HG02759 (cell line): Measurements from ENCODE around the gene GABRB1.

Source experiments
- ATAC-seq: cut with Tn5 transposase; IDR thresholded peaks from one replicate; pipeline ENCODE4 v1.9.1; 2021; ENCODE audit warnings: mild to moderate bottlenecking, moderate library complexity; ENCODE audit not compliant: unreplicated experiment

GABRB1 gene

DNA sequence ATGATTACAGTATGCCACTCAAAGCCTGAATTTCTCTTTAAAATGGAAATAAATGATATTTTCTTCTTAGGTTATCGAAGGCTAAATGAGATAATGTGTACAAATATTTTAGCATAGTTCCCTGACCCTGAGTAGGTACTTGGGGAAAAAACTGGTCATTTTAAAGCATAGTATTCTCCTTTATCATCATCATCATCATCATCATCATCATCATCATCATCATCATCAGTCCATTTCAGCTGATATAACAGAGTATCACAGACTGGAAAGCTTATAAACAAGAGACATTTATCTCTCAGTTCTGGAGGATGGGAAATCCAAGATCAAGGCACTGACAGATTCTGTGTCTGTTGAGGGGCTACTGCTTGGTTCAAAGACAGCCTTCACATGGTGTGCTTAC, 13.9 kb downstream of the GABRB1 start:
- ATAC-seq, result no peak

DNA sequence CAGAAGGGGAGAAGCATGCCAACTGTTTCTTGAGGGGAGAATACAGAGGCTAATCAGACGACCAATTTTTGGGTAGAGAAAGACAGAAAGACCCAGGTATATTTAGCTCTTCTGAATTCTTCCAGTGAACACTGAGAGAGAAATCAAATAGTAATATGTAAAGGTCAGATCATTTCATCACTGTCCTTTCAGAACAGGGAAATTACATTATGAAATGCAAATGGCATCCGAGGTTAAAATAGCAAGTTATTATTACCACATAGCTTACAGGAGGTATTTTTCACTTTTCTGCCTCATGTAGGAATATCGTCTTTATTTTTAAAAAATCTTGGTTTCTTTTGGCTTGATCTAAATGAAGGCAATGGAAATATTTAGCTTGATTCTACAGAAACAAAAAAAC, 18.0 kb downstream of the GABRB1 start:
- no peak for ATAC-seq

GRCh38 chr4:47050761-47051725, 19.7 kb downstream of the GABRB1 start:
- no peak for ATAC-seq

DNA sequence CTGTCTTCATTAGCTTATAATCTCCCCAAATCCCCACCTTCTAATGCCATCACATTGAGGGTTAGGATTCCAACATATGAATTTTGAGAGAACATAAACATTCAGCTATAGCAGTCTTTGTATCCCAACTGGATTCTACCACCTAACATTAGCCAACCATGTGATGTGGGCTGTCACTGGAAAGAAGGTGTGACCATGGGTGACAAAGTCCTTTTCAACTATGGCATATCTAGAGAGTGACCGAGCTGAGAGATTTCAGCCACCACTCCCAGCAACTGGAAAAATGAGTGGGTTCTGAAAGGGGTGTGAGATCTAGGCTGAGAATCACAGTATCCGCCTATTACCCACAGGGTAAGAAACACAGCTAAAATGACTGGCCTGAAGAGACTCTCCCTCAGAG, 22.1 kb downstream of the GABRB1 start:
- ATAC-seq, result no peak

- no peak for ATAC-seq
These were observed 22.8 kb downstream of the GABRB1 start for GRCh38 chr4:47054130-47054529.

DNA sequence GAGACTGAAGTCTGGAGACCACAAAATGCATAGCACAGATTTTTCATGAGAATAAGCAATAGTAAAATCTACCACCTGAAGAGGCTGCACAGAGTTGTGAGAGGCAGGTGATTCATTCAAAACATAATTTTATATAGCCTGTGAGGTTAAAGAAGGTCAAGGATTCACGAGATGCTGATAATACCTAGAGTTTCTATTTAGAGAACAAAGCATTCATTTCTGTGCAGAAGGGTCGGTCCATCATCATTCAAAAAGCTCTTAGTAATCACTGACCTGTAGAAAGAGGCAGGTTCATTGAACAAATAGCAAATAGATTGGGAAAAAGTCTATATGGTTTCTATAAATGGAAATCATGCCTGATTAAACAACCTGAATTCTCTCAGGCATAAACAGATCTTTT, 26.6 kb downstream of the GABRB1 start:
- no peak for ATAC-seq

DNA sequence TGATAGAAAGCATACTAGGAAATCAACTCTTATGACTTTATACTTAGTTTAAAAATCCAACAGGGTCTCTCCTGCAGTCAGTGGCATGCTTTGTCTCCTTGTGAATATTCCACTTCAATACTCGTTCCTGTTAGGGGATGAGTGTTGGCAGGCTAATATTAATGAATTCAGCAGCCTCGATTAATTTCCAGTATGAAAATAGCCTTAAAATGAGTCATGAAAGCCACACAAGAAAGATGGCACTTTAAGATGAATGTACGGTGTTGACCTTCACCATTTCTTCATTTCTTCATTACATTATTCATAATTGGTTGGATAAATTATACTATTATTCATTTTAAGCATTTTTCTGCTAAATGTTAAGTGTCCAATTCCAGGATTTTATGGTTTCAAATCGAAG, 29.2 kb downstream of the GABRB1 start:
- no peak for ATAC-seq

DNA sequence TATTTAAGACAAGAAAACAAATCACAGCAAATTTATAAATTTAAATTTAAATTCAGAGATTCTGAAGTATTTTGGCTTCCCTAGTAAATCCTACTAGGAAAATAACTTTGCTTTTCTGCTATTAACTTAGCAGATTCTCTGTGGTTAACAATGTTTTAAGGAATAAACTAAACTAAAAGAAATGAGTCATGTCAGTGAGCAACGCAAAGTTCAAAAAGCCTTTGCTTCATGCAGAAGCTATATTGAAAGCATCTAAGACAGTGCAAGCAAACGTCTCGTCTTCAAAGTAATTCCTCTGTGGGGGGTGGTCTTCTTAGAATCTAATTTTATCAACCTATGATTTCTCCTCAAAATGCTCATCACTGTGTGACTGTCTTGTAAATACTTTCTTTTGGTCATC, 30.1 kb downstream of the GABRB1 start:
- ATAC-seq, result no peak

DNA sequence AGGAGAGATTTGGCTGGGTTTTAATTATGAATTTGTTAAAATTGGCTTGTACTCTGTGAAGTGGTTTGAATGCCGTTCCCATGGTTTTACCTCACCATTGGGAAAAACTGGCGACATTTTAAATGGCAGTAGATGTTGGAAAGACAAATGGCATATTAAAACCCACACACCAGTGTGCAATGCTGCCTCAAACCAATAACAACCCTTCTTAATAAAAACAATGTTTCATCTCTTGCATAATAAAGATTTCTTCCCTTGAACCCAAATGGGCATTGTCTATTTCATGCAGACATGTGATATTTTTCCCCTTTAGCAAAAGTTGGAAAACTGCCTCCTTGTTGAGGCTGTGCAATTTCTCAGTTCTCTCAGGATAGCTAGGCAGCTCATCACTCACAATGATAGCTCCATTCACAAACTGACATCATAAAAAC, 33.7 kb downstream of the GABRB1 start:
- ATAC-seq, result no peak

DNA sequence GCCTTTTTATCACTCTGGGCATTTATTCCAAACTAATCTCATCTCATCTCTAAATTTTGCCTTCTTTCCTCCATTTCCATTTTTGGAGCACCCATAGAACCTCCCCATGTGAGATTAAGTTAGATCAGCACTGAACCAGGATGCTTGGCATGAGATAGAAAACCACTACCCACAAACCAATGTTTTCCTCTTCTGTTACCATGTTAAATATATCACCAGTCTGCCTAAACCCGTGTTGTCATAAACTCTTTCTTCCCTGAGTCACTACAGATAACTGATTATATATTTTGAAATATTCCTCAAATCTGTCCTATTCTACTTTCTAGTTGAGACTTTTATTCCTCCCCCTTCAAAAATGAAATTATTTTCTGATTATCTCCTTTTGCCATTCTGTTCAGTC, 37.6 kb downstream of the GABRB1 start:
- no peak for ATAC-seq

GRCh38 chr4:47071901-47072341, 40.6 kb downstream of the GABRB1 start:
- no peak for ATAC-seq

GRCh38 chr4:47073647-47074046, 42.3 kb downstream of the GABRB1 start:
- ATAC-seq, result no peak

DNA sequence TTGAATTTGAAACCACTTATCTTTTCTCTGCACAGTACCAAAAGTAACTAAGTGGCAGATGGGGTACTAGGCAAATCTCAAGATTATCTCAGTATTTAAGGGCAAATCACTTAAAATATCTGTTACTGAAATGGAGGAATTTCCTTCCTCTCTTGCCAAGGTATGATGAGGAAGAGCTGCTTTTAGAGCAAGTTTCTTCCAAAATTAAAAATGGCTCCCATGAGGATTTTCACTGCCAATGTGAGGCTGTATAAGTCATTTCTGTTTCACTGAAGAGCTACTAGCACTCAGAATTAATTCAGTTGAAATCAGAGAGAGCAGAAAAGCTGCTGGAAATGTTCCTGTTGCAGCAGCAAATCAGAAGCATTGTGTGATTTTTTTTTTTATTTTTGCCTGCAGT, 43.4 kb downstream of the GABRB1 start:
- ATAC-seq, result no peak

- ATAC-seq, result no peak
These were observed 43.9 kb downstream of the GABRB1 start for GRCh38 chr4:47075262-47075661.

DNA sequence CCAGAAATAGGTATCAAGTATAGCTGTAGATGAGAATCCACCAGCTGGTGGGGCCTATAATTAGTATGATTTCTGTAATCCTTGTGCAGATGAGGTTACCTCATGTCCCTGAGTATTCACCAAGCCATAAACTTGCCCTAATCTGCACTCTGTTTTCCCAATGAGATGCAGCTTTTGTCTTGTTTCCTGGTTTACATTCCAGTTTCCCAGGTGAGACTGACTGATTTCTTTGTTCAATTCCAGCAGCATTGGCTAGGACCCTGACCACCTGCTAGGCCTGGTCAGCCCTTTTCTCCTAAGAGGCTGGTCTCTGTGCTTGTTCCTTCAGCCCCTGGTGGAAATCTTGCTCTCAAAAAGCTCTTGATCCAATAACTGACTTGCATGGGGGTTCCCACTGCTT, 44.6 kb downstream of the GABRB1 start:
- ATAC-seq, result no peak

GRCh38 chr4:47084111-47084510, 52.7 kb downstream of the GABRB1 start:
- no peak for ATAC-seq

GRCh38 chr4:47084795-47085194, 53.4 kb downstream of the GABRB1 start:
- no peak for ATAC-seq

DNA sequence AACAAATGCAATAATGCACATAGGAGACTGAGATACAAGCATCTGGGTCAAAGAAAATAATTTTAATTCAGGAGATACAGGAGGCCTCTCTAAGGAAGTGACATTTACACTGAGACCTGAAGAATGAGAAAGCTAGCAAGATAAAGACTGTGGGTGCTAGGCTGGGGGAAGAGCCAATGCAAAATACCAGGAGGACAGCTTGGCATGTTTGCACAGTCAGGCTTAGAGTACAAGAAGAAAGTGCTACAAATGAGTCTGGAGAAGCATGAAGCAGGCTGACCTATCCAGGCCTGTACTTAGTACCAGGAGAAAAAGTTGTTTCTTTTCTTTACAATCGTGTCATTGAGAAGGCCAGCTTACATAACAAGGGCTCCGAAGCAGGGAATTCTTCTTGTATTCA, 56.9 kb downstream of the GABRB1 start:
- no peak for ATAC-seq

DNA sequence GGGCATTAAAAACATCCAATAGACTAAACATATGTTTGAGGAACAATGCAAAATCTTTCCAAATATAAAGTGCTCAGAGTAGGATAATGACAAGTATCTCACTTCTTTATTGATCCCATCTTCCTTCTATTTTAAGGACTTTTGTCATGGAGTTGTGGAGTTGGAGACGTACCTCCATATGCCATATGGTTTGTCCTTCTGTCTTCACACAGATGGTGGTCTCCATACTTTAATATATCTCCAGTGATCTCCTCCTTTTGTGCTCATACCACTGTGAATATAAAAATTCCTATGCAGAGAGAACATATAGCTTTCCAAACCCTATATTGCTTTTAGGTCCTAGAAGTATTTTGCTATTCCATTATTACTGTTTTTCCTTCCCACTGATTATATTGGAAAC, 64.5 kb downstream of the GABRB1 start:
- ATAC-seq, result no peak

GRCh38 chr4:47101453-47101852, 70.1 kb downstream of the GABRB1 start:
- ATAC-seq, result no peak

DNA sequence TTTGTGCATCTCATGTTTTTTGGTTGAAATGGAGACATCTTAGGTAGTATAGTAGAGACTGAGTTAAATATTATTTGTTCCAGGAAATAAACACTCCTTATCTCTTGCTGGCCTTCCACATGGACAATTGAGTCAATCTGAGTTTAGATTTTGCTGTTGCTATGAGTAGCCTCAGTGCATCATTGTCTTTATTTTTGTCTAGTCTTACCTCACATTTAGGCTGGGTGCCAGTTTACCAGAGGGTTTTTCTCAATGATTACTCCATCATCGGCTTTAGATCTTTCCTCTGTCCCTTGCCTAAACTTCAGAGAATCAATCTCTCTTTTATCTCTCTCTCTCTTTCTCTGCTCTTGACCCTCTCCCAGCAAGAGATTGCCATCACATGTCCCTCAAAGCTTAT, 73.6 kb downstream of the GABRB1 start:
- ATAC-seq, result no peak

DNA sequence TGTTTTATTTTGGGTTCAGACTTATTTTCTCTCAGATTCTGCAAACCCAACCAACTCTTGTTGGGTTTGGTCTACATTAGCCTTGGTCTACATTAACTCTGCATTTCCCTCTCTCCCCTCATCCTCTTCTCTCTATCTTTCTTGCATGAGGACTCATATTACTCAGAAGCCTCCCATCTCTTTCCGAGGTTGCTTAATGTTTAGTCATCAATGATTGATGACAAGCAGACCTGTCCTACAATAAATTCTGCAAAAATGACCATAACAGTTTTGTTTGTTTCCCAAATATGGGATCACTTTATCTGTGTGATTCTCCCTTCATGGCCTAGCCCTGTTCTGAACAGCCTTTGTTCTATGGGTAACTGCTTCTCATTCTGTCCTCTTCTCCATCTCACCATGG, 75.2 kb downstream of the GABRB1 start:
- ATAC-seq, result no peak

GRCh38 chr4:47109379-47109778, 78.0 kb downstream of the GABRB1 start:
- no peak for ATAC-seq
